ENCODE results near the gene RPTOR. TPM values are rescaled to one million over a fixed set of nuclear protein-coding genes. Genes with fewer than 3 reads are reported as not detected.

Gene RPTOR
- polyA plus RNA-seq, 1 experiment, result 10.8 TPM

DNA sequence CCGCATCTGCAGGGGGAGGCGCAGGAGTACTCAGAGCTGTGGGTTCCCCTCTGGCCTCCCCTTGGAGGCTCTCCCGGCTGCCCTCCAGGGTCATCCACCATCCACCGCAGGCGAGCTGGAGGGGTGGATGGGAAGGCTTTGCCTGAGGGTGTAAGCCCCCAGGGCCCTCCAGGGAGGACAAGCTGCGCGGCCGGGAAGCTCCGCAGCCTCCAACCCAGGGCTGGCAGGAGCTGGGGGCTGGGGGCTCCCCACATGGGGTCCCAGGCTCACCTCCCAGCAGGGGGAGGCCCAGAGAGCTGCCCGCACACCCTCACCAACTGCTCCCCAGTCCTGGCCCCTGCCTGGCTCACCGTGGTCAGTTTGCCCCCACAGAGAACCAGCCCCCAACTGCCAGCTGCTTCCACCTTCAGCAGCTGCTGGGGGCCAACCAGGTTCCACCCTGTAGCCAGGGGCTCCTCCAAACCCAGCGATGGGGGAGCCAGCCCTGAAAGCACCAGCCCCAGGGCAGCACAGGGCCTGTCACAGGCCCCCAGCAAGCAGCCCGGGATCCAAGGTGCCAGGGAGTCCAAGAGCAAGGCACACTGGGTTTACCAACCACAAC lies 427.2 kb downstream of the RPTOR start:
- Histone ChIP-seq H3K36me3 (ENCODE audit: control insufficient read depth, insufficient read depth, low read length) (no peaks in the 10 kb centered on the region), H3K27me3 (ENCODE audit: control insufficient read depth, insufficient read depth, low read length) (peaks cover 3% of the 10 kb centered on the region; the same call in 1 of the 2 replicates), H3K4me3 (ENCODE audit: low read depth, low read length) (no peak overlapping the region)
- ChIA-PET POLR2A (no interaction called here), CTCF (interaction anchor here (0.8 to 3.4 kb wide), 4 partner anchors 10 to 544 kb away, joined by 3 to 22 read pairs (median 6); no protein-coding TSS in a partner anchor)
- TF ChIP-seq, protein P1, sequence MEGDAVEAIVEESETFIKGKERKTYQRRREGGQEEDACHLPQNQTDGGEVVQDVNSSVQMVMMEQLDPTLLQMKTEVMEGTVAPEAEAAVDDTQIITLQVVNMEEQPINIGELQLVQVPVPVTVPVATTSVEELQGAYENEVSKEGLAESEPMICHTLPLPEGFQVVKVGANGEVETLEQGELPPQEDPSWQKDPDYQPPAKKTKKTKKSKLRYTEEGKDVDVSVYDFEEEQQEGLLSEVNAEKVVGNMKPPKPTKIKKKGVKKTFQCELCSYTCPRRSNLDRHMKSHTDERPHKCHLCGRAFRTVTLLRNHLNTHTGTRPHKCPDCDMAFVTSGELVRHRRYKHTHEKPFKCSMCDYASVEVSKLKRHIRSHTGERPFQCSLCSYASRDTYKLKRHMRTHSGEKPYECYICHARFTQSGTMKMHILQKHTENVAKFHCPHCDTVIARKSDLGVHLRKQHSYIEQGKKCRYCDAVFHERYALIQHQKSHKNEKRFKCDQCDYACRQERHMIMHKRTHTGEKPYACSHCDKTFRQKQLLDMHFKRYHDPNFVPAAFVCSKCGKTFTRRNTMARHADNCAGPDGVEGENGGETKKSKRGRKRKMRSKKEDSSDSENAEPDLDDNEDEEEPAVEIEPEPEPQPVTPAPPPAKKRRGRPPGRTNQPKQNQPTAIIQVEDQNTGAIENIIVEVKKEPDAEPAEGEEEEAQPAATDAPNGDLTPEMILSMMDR (IDR thresholded peaks at IDR 0.05; ENCODE audit: insufficient read depth, low read depth, low read length), result no peak
- DNase-seq (ENCODE audit: low read depth), result no peak

DNA sequence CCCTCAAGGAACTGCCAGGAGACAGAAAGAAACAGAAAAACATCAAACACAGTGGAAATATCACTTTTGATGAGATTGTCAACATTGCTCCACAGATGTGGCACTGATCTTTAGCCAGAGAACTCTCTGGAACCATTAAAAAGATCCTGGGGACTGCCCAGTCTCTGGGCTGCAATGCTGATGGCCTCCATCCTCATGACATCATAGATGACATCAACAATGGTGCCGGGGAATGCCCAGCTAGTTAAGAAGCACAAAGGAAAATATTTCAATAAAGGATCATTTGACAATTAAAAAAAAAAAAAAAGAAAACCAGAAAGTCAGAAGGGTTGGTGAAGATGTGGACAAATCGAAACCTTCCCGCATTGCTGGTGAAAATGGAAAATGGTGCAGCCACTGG lies 432.1 kb downstream of the RPTOR start:
- TF ChIP-seq, protein P1 (IDR thresholded peaks at IDR 0.05; ENCODE audit: insufficient read depth, low read depth, low read length), result no peak
- CTCF ChIA-PET, result interaction anchor here (0.9 to 1.3 kb wide), 2 partner anchors 8 to 552 kb away, joined by 3 read pairs; no protein-coding TSS in a partner anchor
- H3K36me3 ChIP-seq (ENCODE audit: control insufficient read depth, insufficient read depth, low read length), result no peaks in the 10 kb centered on the region
- POLR2A ChIA-PET, result no interaction called here
- H3K4me3 ChIP-seq (ENCODE audit: low read depth, low read length), result no peak overlapping the region
- DNase-seq (ENCODE audit: low read depth), result no peak
- 0 out of 2 replicates have a peak, but pooled peaks cover 1% of the 10 kb centered on the region for H3K27me3 ChIP-seq (ENCODE audit: control insufficient read depth, insufficient read depth, low read length)

DNA sequence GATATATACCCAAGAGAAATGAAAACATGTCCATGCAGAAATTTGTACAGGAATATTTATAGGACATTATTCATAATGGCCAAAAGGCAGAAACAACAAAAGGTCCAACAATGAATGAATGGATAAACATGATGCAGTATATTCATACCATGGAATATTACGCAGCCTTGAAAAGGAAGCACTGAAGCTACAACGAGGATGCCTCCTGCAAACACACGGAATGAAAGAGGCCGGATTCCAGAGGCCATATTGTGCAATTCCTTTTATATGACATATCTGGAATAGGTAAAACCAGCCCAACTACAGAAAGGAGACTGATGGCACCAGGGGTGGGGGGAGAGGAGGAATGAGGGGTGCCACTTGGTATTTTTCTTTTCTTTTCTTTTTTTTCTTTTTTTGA lies 432.5 kb downstream of the RPTOR start:
- ChIA-PET POLR2A (no interaction called here), CTCF (interaction anchor here (8.2 kb wide), 1 partner anchor 551 kb away, joined by 79 read pairs; no protein-coding TSS in a partner anchor)
- TF ChIP-seq, protein P1 (IDR thresholded peaks at IDR 0.05; ENCODE audit: insufficient read depth, low read depth, low read length), result no peak
- no peak overlapping the region for H3K4me3 ChIP-seq (ENCODE audit: low read depth, low read length)
- no peaks in the 10 kb centered on the region for H3K27me3 ChIP-seq (ENCODE audit: control insufficient read depth, insufficient read depth, low read length)
- no peak for DNase-seq (ENCODE audit: low read depth)
- no peaks in the 10 kb centered on the region for H3K36me3 ChIP-seq (ENCODE audit: control insufficient read depth, insufficient read depth, low read length)

- no peak for DNase-seq (ENCODE audit: low read depth)
- ChIA-PET POLR2A (no interaction called here), CTCF (interaction anchor here (0.7 to 8.2 kb wide), 8 partner anchors 8 to 552 kb away, joined by 3 to 79 read pairs (median 3); no protein-coding TSS in a partner anchor)
Observed at GRCh38 chr17:80978499-80979497, 434.2 kb downstream of the RPTOR start.

More at GRCh38 chr17:80978499-80979497, 434.2 kb downstream of the RPTOR start:
- TF ChIP-seq, protein P1 (IDR thresholded peaks at IDR 0.05; ENCODE audit: insufficient read depth, low read depth, low read length), result no peak
- no peak overlapping the region for H3K4me3 ChIP-seq (ENCODE audit: low read depth, low read length)
- H3K36me3 ChIP-seq (ENCODE audit: control insufficient read depth, insufficient read depth, low read length), result no peaks in the 10 kb centered on the region
- no peaks in the 10 kb centered on the region for H3K27me3 ChIP-seq (ENCODE audit: control insufficient read depth, insufficient read depth, low read length)

Data from BJ (cell line).